Upper lobe of left lung (tissue), 4 donors: ENCODE results near the gene RRAD.

Experiments
- POLR2A ChIP-seq, 4 donors: fragments of 450-650 bp; IDR thresholded peaks; one replicate each; pipeline ENCODE4 v1.5.1; 2016 to 2017; ENCODE audit warnings: antibody characterized with exemption in 4 of 4, mild to moderate bottlenecking in 2 of 4
- TF ChIP-seq, protein P1 (sequence below), 6 experiments: fragments of 450-650 bp in 4 of 6; fragments of 200-600 bp in 2 of 6; sonication (generic) in 2 of 6; IDR thresholded peaks; one replicate each; pipeline ENCODE4 v1.5.1; 2016 to 2019; ENCODE audit warnings: antibody characterized with exemption in 6 of 6

DNA sequence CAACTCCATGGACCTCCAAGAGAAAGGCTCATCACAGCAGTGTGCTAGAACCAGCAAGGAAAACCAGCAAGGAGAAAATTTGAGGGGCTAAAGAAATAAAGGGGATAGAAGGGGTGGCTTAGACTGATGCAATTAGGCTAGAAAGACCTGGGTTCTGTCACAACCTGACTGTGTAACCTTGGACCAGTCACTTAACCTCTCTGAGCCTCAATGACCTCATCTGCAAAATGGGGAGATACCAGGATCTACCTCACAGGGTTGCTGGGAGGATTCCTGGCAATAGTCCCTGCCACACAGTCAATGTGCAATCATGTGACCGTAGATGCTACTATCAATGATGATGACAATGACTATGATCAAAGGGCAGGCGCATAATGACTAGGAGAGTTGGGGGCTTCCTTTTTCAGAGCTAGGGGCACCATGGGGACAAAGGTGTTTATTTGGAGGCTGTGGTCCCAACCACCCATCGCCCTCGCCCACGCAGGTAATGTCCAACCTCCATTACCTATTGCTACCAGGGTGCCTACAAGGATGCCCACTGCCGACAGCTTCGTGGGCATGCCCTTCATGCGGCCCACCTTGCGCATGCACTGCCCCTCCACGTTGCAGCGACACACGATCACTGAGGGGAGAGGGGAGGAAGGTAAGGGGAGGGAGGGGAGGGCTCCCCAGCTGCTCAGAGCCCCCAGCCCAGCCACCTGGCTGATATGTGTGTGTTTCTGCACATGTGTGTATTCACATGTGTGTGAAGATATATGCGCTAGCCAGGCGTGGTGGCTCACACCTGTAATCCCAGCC, 16.4 kb downstream of the RRAD start:
- TF ChIP-seq POLR2A (IDR thresholded peaks at IDR 0.05) = no peak
- TF ChIP-seq, protein P1, sequence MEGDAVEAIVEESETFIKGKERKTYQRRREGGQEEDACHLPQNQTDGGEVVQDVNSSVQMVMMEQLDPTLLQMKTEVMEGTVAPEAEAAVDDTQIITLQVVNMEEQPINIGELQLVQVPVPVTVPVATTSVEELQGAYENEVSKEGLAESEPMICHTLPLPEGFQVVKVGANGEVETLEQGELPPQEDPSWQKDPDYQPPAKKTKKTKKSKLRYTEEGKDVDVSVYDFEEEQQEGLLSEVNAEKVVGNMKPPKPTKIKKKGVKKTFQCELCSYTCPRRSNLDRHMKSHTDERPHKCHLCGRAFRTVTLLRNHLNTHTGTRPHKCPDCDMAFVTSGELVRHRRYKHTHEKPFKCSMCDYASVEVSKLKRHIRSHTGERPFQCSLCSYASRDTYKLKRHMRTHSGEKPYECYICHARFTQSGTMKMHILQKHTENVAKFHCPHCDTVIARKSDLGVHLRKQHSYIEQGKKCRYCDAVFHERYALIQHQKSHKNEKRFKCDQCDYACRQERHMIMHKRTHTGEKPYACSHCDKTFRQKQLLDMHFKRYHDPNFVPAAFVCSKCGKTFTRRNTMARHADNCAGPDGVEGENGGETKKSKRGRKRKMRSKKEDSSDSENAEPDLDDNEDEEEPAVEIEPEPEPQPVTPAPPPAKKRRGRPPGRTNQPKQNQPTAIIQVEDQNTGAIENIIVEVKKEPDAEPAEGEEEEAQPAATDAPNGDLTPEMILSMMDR (IDR thresholded peaks at IDR 0.05) = no peak
